Activated naive CD8-positive, alpha-beta T cell treated with anti-CD3 and anti-CD28 coated beads for 36 hours (primary cell): ENCODE results near the gene APCDD1. TPM values are rescaled to one million over a fixed set of nuclear protein-coding genes. Genes with fewer than 3 reads are reported as not detected.
"Not testable (repeated sequence)": the region's sequence is repeated elsewhere in the genome, so short reads cannot be mapped to it uniquely, and the experiment has no call there.

Experiments used
- DNase-seq: peaks from one replicate; pipeline ENCODE4 v3.0.0; 2021
- H3K27ac Mint-ChIP-seq: one replicate; pipeline ENCODE4 v1.8.0; 2022; ENCODE audit warnings: mild to moderate bottlenecking, moderate library complexity, mixed read lengths
- H3K27me3 Mint-ChIP-seq: one replicate; pipeline ENCODE4 v1.8.0; 2022; ENCODE audit warnings: mild to moderate bottlenecking, mixed read lengths
- H3K36me3 Mint-ChIP-seq: one replicate; pipeline ENCODE4 v1.8.0; 2021; ENCODE audit warnings: mild to moderate bottlenecking, mixed read lengths
- H3K4me1 Mint-ChIP-seq: one replicate; pipeline ENCODE4 v1.8.0; 2021; ENCODE audit warnings: mixed read lengths
- H3K4me3 Mint-ChIP-seq: one replicate; pipeline ENCODE4 v1.8.0; 2022; ENCODE audit warnings: mild to moderate bottlenecking, moderate library complexity, mixed read lengths
- H3K9me3 Mint-ChIP-seq: one replicate; pipeline ENCODE4 v1.8.0; 2022; ENCODE audit warnings: mixed read lengths
- total RNA-seq, 2 experiments: library from RNA; stranded (reverse); gene quantifications; one replicate each; pipeline ENCODE4 v1.2.3, GENCODE V29; 2021

APCDD1 gene
- total RNA-seq, 2 experiments from 2014 or later: not detected

DNA sequence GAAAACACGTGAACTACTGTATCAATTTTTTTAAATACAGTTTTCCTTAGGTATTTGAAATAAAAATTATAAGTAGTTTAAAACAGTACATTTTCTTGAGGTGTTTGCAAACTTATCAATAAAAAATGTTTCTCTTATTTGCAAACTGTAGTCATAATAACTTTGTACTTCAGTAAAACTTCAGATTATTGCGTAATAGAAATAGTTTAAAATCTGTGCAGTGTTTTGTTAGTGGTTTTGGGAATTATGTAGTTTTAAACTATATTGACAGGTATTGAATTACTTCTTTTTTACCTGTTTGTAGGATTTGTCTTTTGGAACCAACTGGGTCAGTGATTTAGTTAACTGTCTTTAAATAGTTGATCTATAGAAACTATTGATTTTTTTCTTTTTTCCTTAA lies 78.7 kb downstream of the APCDD1 start:
- H3K27ac Mint-ChIP-seq: no peak overlapping the region
- DNase-seq: no peak
- H3K36me3 Mint-ChIP-seq: peaks cover 19% of the 10 kb centered on the region
- no peaks in the 10 kb centered on the region for H3K9me3 Mint-ChIP-seq
- peaks cover 34% of the 10 kb centered on the region for H3K4me1 Mint-ChIP-seq
- H3K27me3 Mint-ChIP-seq: no peaks in the 10 kb centered on the region
- H3K4me3 Mint-ChIP-seq: no peak overlapping the region

DNA sequence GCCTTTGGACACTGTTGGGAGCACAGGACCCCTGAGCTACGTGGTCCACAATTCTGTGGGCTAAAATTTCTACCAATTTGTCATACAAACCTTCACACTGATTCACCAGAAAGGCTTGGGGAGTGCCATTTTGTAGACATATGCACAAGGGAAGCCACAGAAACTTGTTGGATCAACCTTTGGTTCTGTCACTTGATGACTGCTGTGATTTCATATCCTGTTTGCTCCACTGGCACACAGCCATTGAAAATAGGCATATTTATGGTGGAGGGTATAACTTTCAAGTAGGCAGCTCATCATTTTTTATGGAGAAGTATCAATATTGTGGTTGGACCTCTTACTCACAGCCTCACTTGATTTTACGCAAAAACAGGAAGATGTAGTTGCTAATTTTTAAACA lies 81.8 kb downstream of the APCDD1 start:
- peaks cover 16% of the 10 kb centered on the region for H3K4me1 Mint-ChIP-seq
- no peaks in the 10 kb centered on the region for H3K27me3 Mint-ChIP-seq
- no peaks in the 10 kb centered on the region for H3K9me3 Mint-ChIP-seq
- DNase-seq: no peak
- no peak overlapping the region for H3K4me3 Mint-ChIP-seq
- peaks cover 25% of the 10 kb centered on the region for H3K36me3 Mint-ChIP-seq
- H3K27ac Mint-ChIP-seq: no peak overlapping the region

DNA sequence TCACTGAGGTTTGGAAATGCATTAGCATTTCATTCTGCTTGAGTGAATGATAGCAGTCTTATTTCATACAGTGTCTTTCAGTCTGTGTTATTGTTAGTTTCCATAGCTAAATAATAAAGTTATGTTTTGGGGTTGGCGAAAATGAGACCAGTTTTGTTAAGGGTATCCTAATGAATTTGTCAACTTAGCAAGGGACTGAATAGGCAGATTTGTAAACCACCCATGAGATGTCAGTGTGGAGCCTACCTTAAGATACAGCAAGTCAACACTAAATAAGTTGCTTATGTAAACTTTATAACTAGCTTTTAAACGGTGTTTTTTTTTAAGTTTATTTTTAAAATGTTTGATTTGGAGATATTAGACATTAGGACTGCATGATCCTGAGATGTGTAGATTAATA lies 83.3 kb downstream of the APCDD1 start:
- Mint-ChIP-seq H3K27me3 (no peaks in the 10 kb centered on the region), H3K27ac (no peak overlapping the region), H3K4me1 (peaks cover 16% of the 10 kb centered on the region), H3K4me3 (no peak overlapping the region), H3K9me3 (no peaks in the 10 kb centered on the region), H3K36me3 (peaks cover 29% of the 10 kb centered on the region)
- no peak for DNase-seq

DNA sequence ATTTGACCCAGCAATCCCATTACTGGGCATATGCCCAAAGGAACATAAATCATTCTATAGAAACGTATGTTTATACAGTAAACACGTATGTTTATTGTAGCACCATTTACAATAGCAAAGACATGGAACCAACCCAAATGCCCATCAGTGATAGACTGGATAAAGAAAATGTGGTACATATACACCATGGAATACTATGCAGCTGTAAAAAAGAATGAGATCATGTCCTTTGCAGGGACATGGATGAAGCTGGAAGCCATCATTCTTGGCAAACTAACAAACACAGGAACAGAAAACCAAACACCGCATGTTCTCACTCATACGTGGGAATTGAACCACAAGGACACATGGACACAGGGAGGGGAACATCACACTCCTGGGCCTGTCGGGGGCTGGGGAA lies 84.7 kb downstream of the APCDD1 start:
- DNase-seq, H3K27me3 Mint-ChIP-seq, H3K4me3 Mint-ChIP-seq, H3K9me3 Mint-ChIP-seq, H3K27ac Mint-ChIP-seq: not testable (repeated sequence)
- peaks cover 16% of the 10 kb centered on the region for H3K4me1 Mint-ChIP-seq
- H3K36me3 Mint-ChIP-seq: peaks cover 27% of the 10 kb centered on the region

Other genes with a start within 250 kb of the APCDD1 start
- gene NAPG, start 71.4 kb downstream of the APCDD1 start, total RNA-seq: 10 to 100 TPM; 28.8 to 29.6 TPM